GM18511 (cell line): ENCODE measurements around the gene SLC6A19.

Source experiments
- ATAC-seq: cut with Tn5 transposase; IDR thresholded peaks from one replicate; pipeline ENCODE4 v1.9.1; 2021; ENCODE audit warnings: mild to moderate bottlenecking, moderate library complexity; ENCODE audit not compliant: unreplicated experiment

Gene SLC6A19

DNA sequence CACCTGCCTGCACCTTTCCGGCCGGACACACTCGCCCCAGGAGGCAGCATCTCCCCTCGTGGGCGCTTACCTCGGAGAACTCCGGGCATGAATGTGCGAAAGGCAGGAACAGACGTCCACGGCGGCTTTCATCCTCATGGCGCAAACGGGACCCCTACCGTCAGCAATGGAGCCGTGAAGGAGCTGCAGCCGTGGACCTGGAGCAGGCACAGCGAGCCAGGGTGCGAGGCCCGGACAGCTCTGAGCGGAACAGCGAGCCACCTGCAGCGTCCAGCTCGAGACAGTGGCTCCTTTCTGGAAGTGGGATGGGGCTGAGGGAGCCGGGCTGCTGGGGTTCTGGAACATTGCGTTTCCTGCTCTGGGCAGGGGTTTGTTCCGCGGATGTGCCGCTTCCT lies 7.8 kb upstream of the SLC6A19 start:
- no peak for ATAC-seq

- no peak for ATAC-seq
Measured at GRCh38 chr5:1194378-1194777, 7.0 kb upstream of the SLC6A19 start.

DNA sequence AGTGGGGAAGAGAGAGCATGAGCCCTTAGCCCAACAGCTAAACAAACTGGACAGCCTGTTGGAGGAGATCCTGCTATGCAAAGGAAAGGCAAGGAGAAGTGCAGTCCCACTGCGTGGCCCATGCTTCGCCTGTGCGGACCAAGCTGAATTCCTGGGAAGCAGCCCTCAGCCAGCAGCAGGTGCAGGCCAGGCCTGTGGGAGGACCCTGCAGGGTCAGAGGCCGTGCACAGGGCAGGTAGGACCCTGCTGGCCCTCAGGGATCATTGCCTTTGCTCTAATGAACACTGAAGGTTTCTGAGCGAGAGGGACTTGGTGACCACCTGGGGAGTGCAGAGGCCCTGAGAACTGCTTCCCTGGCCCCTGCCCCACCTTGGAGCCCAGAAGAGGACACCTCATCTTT lies 6.0 kb upstream of the SLC6A19 start:
- no peak for ATAC-seq

DNA sequence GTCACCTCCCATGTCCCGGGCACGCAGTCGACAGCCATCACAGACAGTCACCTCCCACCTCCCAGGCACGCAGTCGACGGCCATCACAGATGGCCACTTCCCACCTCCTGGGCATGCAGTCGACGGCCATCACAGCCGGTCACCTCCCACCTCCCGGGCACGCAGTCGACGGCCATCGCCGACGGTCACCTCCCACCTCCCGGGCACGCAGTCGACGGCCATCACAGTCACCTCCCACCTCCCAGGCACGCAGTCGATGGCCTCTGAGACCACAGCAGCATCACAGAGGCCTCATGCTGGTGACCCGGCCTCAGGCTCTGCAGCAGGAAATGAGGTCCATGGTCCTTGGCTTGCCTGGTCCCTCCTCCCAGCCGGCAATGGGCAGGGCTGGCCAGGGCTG lies 5.5 kb upstream of the SLC6A19 start:
- ATAC-seq, result no peak

DNA sequence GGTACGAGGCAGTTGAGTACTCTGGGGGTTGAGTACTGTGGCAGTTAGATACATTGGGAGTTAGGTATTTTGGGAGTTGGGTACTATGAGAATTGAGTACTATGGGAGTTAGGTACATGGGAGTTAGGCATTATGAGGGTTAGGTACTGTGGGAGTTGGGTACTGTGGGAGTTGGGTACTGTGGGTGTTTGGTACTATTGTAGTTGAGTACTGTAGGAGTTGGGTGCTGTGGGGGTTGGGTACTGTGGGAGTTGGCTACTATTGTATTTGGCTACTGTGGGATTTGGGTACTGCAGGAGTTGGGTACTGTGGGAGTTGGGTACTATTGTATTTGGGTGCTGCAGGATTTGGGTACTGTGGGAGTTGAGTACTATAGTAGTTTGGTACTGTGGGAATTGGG lies 4.8 kb upstream of the SLC6A19 start:
- ATAC-seq, result no peak

DNA sequence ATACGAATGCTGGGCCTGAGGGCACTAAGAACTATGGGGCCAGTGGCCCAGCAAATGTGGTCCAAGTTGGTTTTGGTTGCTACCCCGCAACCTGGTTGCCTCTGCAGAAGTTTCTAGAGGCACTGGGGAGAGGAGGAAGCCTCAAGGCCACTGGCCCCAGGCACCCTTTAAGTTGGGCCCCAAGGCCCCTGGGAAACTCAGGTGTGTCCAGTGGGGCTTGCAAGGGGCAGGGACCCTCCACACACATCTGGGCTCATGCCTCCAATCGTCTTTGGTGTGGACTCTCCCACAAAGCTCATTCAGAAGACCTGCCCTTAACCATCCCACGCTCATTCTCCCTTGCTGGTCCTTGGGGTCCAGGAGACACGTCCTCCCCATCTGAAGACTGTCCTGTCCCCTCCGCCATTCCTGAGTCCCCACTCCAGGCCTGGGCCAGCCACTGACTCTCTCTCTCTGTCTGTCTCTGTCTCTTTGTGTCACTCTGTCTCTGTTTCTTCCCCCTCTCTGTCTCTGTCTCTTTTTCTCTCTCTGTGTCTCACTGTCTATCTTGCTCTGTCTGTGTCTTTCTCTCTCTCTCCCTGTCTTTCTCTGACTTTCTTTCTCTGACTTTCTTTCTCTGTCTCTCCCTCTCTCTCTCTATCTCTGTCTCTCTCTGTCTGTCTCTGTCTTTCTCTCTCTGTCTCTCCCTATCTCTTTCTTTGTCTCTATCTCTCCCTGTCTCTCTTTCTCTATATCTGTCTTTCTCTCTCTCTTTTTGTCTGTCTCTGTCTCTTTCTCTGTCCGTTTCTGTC lies 3.3 kb upstream of the SLC6A19 start:
- ATAC-seq, result no peak

GRCh38 chr5:1199340-1199648 lies 2.1 kb upstream of the SLC6A19 start:
- ATAC-seq, result no peak

DNA sequence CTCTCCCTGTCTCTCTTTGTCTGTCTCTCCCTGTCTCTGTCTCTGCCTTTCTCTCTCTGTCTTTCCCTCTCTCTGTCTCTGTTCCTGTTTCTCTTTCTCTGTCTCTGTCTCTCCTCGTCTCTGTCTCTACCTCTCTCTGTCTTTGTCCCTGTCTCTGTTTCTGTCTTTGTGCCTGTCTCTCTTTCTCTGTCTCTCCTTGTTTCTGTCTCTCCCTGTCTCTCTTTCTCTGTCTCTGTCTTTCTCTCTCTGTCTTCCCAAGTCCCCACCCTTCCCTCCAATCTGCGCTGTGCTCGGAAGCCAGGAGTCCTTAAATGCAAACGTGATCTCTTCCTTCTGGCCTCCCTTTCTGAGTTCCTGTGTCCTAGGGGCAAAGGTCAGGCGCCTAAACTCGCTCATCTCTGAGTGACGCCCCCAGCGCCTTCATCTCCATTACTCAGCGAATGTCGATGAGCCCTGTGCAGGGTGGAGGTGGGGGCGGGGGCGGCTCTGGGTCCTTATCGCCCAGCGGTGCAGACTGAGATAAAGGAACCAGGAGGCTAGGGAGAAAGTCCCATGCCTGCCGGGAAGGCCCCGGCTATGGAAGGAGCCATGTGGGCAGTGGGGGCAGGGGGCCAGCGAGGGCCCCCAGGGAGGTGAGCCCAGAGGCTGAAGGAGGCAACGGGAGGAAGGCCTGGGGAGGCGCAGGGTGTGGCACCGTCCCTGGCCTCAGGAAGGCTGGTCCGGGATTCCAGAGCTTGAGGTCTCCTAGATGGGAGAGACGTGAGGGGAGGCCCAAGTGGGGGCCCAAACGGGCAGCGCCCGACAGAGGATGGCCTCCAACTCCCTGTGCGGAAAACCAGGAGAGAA lies 1.5 kb upstream of the SLC6A19 start:
- ATAC-seq, result no peak

DNA sequence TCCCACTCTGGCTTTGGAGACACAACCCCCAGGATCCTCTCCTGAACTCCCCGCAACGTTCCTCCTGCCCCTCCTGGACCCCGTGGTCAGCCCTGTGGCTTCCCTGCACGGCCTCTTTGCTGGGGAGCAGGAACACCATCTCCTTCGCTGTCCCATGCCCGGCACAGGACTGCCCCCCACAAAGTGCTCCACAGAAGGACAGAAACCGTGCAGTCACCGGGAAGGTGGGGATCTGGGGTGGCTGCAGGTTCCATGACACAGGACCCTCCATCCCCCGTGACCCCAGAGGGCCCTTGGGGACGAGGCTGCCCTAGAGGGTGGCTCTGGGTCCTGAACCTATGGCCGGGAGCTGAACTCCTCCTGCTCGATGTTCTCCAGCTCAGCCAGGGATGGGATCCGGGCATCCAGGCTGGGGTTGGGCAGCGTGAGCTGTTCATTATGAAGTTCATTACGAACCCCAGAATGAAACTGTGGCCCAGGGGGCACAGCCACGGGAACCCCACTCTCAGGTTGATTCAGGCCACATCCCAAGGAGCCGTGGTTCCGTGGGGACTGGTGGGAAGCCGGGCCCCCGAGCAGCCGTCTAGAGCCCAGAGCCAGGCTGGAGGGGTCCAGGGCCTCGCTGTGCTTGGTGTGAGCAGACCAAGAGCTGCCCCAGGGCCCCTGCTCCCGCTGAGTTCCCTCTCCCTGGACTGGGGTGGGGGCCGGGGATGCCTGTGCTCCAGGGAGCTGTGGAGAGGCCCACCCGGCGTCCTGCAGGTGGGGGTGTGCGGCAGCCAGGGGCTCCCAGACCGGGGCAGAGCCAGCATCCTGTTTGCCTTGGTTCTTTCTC lies 684 bp upstream of the SLC6A19 start:
- no peak for ATAC-seq

DNA sequence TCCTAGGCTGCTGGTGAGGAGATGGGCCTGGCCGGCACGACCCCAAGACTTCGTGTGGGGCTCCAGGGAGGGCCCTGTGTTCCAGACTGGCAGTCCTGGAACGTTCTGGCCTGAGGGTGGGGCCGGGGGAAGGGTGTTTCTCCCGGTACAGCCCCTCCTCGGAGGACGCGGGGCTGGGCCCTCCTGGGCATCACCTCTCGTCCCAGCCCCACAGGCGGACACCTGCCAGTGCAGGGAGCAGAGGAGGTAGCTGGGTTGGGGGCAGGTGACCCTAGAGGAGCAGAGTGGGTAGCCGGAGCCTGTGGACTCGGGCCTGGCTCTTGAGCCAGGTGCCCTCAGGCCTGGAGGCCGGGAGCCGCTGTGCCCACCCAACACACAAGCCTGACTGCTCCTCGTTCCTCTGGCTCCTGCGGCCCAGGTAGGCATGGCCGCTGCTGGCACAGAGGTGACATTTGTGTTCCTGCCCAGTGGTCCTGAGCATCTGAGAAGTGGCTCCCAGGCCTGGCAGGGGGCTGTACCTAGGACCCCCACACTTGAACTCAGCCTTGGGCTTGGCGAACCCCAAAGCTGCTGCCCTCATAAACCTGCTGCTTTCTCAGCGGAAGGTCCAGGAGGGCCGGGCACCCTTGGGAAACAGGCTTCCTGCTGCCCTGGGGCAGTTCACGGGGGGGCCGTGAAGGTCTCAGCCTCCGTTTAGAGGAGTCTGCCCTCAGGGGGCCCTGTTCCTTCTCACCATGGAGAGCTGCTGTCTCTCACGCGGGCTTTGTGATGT lies 817 bp downstream of the SLC6A19 start:
- ATAC-seq, result no peak

DNA sequence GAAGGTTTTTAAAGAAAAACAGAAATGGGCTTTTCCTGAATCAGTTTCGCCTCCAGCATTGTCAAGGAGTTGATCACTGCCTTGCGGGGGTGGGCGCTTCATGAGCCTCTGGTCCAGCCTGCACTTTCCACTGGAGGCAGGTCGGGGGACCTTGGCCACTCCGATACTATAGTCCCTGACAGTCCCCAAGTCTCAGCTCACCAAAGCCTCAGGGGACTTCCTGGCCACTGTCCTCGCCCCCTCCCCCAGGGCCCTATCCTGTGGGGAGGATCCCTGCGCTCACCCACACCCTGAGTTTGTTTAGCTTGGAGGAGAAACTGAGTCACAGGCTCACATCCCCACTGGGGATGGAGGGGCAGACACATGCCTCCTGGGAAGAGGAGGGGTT lies 1.4 kb downstream of the SLC6A19 start:
- ATAC-seq, result no peak

GRCh38 chr5:1203311-1203967 lies 2.0 kb downstream of the SLC6A19 start:
- no peak for ATAC-seq

- ATAC-seq, result no peak
Measured at GRCh38 chr5:1203968-1204692, 2.7 kb downstream of the SLC6A19 start.

GRCh38 chr5:1204693-1205242 lies 3.4 kb downstream of the SLC6A19 start:
- no peak for ATAC-seq

GRCh38 chr5:1205255-1206180 lies 4.1 kb downstream of the SLC6A19 start:
- ATAC-seq, result no peak

GRCh38 chr5:1206521-1207412 lies 5.4 kb downstream of the SLC6A19 start:
- no peak for ATAC-seq

DNA sequence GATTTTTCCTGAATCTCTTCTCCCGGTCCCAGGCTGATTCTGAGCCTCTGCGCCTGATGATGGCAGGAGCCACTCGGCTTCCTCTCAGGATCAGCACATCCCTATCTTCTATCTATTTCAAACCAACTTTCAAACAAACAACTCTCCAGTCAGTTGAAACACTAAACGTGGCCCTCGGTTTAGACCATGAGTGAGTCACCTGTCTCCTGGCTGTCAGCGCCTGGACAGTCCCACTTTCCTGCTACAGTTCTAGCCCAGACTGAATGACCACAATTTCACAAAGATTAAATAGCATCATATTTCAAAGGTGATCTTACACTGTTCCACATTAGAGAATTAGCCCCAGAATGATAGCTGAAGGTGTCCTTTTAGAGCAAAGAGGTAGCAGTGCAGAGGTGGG lies 6.2 kb downstream of the SLC6A19 start:
- ATAC-seq, result no peak
